ENCODE results near the gene RPL15. TPM values are rescaled to one million over a fixed set of nuclear protein-coding genes. Genes with fewer than 3 reads are reported as not detected.

Gene RPL15
- total RNA-seq, 2 donors from 2014 or later = 2,011 to 2,129 TPM

DNA sequence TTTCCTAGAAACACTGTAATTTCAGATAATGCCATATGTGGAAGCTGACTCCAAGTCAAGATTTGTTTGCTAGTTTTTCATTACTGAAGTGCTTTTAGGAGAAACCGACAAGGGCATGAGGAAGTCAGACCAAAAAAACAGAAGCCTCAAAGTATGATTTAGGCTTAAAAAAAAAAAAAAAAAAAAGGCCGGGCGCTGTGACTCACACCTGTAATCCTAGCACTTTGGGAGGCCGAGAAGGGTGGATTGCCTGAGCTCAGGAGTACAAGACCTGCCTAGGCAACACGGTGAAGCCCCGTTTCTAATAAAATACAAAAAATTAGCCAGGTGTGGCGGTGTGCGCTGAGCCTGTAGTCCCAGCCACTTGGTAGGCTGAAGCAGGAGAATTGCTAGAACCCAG is 11.6 kb downstream of the RPL15 start:
- Mint-ChIP-seq H3K27me3 (ENCODE audit: insufficient read depth) (no peaks in the 10 kb centered on the region), H3K4me1 (peaks cover 3% of the 10 kb centered on the region), H3K36me3 (ENCODE audit: low read depth) (no peaks in the 10 kb centered on the region), H3K27ac (no peak overlapping the region), H3K4me3 (no peak overlapping the region), H3K9me3 (no peaks in the 10 kb centered on the region)
- WGBS, 2 experiments (ENCODE audit: insufficient coverage in 1 of 2, insufficient read length in 1 of 2) = 86 to 93% methylated on average over 6 to 8 of the region's 8 CpGs
- no peak overlapping the region for H3K9ac ChIP-seq (ENCODE audit: extremely low read depth, low read length, poor library complexity, severe bottlenecking)
- TF ChIP-seq CTCF (conservative IDR thresholded peaks at IDR 0.05) = no peak
- no peaks in the 10 kb centered on the region for H3K27me3 ChIP-seq (ENCODE audit: control insufficient read depth, insufficient read depth, low read length, poor library complexity, severe bottlenecking)
- no peaks in the 10 kb centered on the region for H3K4me1 ChIP-seq (ENCODE audit: control insufficient read depth, insufficient read depth, low read length)
- no peaks in the 10 kb centered on the region for H3K36me3 ChIP-seq (ENCODE audit: control insufficient read depth, insufficient read depth, low read length)
- no peak overlapping the region for H3K4me3 ChIP-seq (ENCODE audit: low read length)
- no peak for DNase-seq
- no peak overlapping the region for H3K27ac ChIP-seq (ENCODE audit: low read depth, low read length)
- no peaks in the 10 kb centered on the region for H3K9me3 ChIP-seq (ENCODE audit: control insufficient read depth, low read length)

- Mint-ChIP-seq H3K36me3 (ENCODE audit: low read depth) (no peaks in the 10 kb centered on the region), H3K4me3 (no peak overlapping the region), H3K9me3 (no peaks in the 10 kb centered on the region), H3K4me1 (peaks cover 3% of the 10 kb centered on the region), H3K27ac (no peak overlapping the region), H3K27me3 (ENCODE audit: insufficient read depth) (peaks cover under 1% of the 10 kb centered on the region)
- Histone ChIP-seq H3K4me1 (ENCODE audit: control insufficient read depth, insufficient read depth, low read length) (no peaks in the 10 kb centered on the region), H3K36me3 (ENCODE audit: control insufficient read depth, insufficient read depth, low read length) (no peaks in the 10 kb centered on the region), H3K9ac (ENCODE audit: extremely low read depth, low read length, poor library complexity, severe bottlenecking) (no peak overlapping the region), H3K9me3 (ENCODE audit: control insufficient read depth, low read length) (no peaks in the 10 kb centered on the region), H3K4me3 (ENCODE audit: low read length) (no peak overlapping the region), H3K27me3 (ENCODE audit: control insufficient read depth, insufficient read depth, low read length, poor library complexity, severe bottlenecking) (no peaks in the 10 kb centered on the region), H3K27ac (ENCODE audit: low read depth, low read length) (no peak overlapping the region)
- no peak for TF ChIP-seq CTCF (conservative IDR thresholded peaks at IDR 0.05)
- 92 to 100% methylated on average over 2 to 3 of the region's 3 CpGs for WGBS, 2 experiments (ENCODE audit: insufficient coverage in 1 of 2, insufficient read length in 1 of 2)
- DNase-seq = no peak
These were observed 14.7 kb downstream of the RPL15 start for GRCh38 chr3:23931597-23931996.

GRCh38 chr3:23932571-23932970 is 15.6 kb downstream of the RPL15 start:
- H3K9me3 ChIP-seq (ENCODE audit: control insufficient read depth, low read length) = no peaks in the 10 kb centered on the region
- TF ChIP-seq CTCF (conservative IDR thresholded peaks at IDR 0.05) = no peak
- no peaks in the 10 kb centered on the region for H3K27me3 ChIP-seq (ENCODE audit: control insufficient read depth, insufficient read depth, low read length, poor library complexity, severe bottlenecking)
- Mint-ChIP-seq H3K4me1 (peaks cover 3% of the 10 kb centered on the region), H3K27me3 (ENCODE audit: insufficient read depth) (peaks cover 3% of the 10 kb centered on the region), H3K9me3 (no peaks in the 10 kb centered on the region), H3K36me3 (ENCODE audit: low read depth) (no peaks in the 10 kb centered on the region), H3K27ac (no peak overlapping the region), H3K4me3 (no peak overlapping the region)
- WGBS, 2 experiments (ENCODE audit: insufficient coverage in 1 of 2, insufficient read length in 1 of 2) = 88 to 93% methylated on average over 3 of the region's 4 CpGs
- H3K9ac ChIP-seq (ENCODE audit: extremely low read depth, low read length, poor library complexity, severe bottlenecking) = no peak overlapping the region
- H3K4me1 ChIP-seq (ENCODE audit: control insufficient read depth, insufficient read depth, low read length) = no peaks in the 10 kb centered on the region
- H3K36me3 ChIP-seq (ENCODE audit: control insufficient read depth, insufficient read depth, low read length) = no peaks in the 10 kb centered on the region
- H3K4me3 ChIP-seq (ENCODE audit: low read length) = no peak overlapping the region
- no peak for DNase-seq
- H3K27ac ChIP-seq (ENCODE audit: low read depth, low read length) = no peak overlapping the region
